ENCODE data around the gene RASGRF2. TPM values are rescaled to one million over a fixed set of nuclear protein-coding genes. Genes with fewer than 3 reads are reported as not detected.

RASGRF2 gene
- total RNA-seq, 1 experiment from 2014 or later, result 0.18 TPM

DNA sequence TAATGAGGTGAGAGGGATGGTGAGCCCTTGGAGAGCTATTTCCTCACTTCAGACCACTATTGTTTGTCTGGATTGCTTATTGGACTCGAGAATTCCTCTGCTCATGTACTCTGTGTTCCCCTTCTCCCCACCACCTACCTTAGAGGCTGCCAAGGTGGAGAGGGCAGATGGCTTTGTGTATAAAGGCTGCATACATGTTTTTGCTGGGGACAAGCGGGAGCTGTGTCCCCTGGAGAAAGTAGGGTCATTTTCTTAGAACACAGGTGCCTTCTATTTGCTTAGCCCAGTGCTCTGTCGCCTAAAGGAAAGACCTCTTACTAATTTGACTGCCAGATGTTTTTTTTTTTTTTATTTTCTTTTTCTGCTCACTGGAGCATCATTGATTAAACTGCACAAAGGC is 29.7 kb downstream of the RASGRF2 start:
- intact Hi-C loops (cut with micrococcal nuclease), result no loop called here
- Histone ChIP-seq H3K9me3 (ENCODE audit: low read length) (no peaks in the 10 kb centered on the region), H3F3A (ENCODE audit: low read length, unreplicated experiment) (no peaks in the 10 kb centered on the region), H3K79me2 (ENCODE audit: low read length) (no peaks in the 10 kb centered on the region), H3K4me3 (ENCODE audit: low read length) (no peak overlapping the region), H3K9me2 (replicated peaks; ENCODE audit: low read length) (no peaks in the 10 kb centered on the region), H3K4me2 (ENCODE audit: low read length) (no peak overlapping the region), H3K4me1 (ENCODE audit: insufficient read depth, low read length) (peaks cover 24% of the 10 kb centered on the region), H4K20me1 (ENCODE audit: low read length) (no peaks in the 10 kb centered on the region), H2AFZ (ENCODE audit: low read length) (no peak overlapping the region), H3K27me3 (ENCODE audit: low read length) (no peaks in the 10 kb centered on the region), H3K36me3 (ENCODE audit: low read depth, low read length) (no peaks in the 10 kb centered on the region), H3K27ac (ENCODE audit: low read length) (no peak overlapping the region), H3K9ac (ENCODE audit: low read length) (no peak overlapping the region)
- no TSS peak for BruUV-seq (replicated peaks)
- ChIA-PET CTCF (no interaction called here), POLR2A (ENCODE audit: unreplicated experiment) (no interaction called here)
- TF ChIP-seq, protein P1, sequence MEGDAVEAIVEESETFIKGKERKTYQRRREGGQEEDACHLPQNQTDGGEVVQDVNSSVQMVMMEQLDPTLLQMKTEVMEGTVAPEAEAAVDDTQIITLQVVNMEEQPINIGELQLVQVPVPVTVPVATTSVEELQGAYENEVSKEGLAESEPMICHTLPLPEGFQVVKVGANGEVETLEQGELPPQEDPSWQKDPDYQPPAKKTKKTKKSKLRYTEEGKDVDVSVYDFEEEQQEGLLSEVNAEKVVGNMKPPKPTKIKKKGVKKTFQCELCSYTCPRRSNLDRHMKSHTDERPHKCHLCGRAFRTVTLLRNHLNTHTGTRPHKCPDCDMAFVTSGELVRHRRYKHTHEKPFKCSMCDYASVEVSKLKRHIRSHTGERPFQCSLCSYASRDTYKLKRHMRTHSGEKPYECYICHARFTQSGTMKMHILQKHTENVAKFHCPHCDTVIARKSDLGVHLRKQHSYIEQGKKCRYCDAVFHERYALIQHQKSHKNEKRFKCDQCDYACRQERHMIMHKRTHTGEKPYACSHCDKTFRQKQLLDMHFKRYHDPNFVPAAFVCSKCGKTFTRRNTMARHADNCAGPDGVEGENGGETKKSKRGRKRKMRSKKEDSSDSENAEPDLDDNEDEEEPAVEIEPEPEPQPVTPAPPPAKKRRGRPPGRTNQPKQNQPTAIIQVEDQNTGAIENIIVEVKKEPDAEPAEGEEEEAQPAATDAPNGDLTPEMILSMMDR (conservative IDR thresholded peaks at IDR 0.05; ENCODE audit: low read depth, low read length), result no peak
- no peak for TF ChIP-seq EZH2 (IDR thresholded peaks at IDR 0.05; ENCODE audit: low read length, unreplicated experiment)
- no peak for TF ChIP-seq EZH2phosphoT487 (IDR thresholded peaks at IDR 0.05; ENCODE audit: borderline replicate concordance, low read length)
- ATAC-seq (no peak), DNase-seq (no peak)

DNA sequence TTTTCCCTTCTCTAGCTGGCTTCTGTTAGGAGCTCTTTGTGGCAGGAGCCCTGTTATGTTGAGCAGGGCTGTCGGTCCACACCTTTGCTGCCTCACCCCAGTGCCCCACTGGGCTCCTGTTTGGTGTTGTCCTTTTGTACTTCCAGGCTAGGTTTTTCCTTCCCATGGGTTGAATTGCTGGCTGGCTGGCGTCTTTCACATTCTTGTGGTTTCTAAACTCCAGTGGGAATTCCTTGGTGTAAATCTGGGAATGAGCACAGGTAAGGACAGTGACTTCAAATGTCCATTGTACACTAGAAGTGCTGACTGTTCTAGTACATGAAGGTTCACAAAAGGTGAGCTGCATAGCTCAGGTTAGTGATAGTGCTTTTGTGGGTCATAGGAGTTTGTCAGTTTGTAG is 30.4 kb downstream of the RASGRF2 start:
- H3K36me3 ChIP-seq (ENCODE audit: low read depth, low read length), result no peaks in the 10 kb centered on the region
- no peaks in the 10 kb centered on the region for H3K79me2 ChIP-seq (ENCODE audit: low read length)
- H3K9ac ChIP-seq (ENCODE audit: low read length), result no peak overlapping the region
- ChIA-PET POLR2A (ENCODE audit: unreplicated experiment) (no interaction called here), CTCF (no interaction called here)
- BruUV-seq (replicated peaks), result no TSS peak
- H4K20me1 ChIP-seq (ENCODE audit: low read length), result no peaks in the 10 kb centered on the region
- H3K4me1 ChIP-seq (ENCODE audit: insufficient read depth, low read length), result peaks cover 24% of the 10 kb centered on the region
- intact Hi-C loops (cut with micrococcal nuclease), result no loop called here
- no peaks in the 10 kb centered on the region for H3K9me3 ChIP-seq (ENCODE audit: low read length)
- no peak overlapping the region for H2AFZ ChIP-seq (ENCODE audit: low read length)
- H3K27ac ChIP-seq (ENCODE audit: low read length), result peak overlapping the region; percentile 71
- no peaks in the 10 kb centered on the region for H3K27me3 ChIP-seq (ENCODE audit: low read length)
- H3K4me2 ChIP-seq (ENCODE audit: low read length), result peak overlapping the region; percentile 48
- DNase-seq (peak; percentile 54), ATAC-seq (peak; percentile 45)
- TF ChIP-seq EZH2phosphoT487 (IDR thresholded peaks at IDR 0.05; ENCODE audit: borderline replicate concordance, low read length) (no peak), EZH2 (IDR thresholded peaks at IDR 0.05; ENCODE audit: low read length, unreplicated experiment) (no peak)
- TF ChIP-seq, protein P1 (conservative IDR thresholded peaks at IDR 0.05; ENCODE audit: low read depth, low read length), result no peak
- no peaks in the 10 kb centered on the region for H3K9me2 ChIP-seq (replicated peaks; ENCODE audit: low read length)
- no peak overlapping the region for H3K4me3 ChIP-seq (ENCODE audit: low read length)
- no peaks in the 10 kb centered on the region for H3F3A ChIP-seq (ENCODE audit: low read length, unreplicated experiment)

DNA sequence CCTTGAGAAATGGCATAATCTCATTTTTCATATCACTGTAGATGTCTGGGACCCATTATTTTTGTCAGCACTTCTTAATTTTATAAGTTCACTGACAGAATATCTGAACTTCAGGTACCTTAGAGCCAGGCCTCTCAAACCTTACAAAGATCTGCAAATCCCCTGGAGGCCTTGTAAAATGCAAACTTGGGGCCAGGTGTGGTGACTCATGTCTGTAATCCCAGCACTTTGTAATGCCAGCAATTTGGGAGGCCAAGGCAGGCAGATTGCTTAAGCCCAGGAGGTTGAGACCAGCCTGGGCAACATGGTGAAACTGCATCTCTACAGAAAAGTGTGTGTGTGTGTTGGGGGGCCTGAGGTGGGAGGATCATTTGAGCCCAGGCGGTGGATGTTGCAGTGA is 30.8 kb downstream of the RASGRF2 start:
- Histone ChIP-seq H3F3A (ENCODE audit: low read length, unreplicated experiment) (no peaks in the 10 kb centered on the region), H4K20me1 (ENCODE audit: low read length) (no peaks in the 10 kb centered on the region), H3K27ac (ENCODE audit: low read length) (peak overlapping the region; percentile 71), H3K4me2 (ENCODE audit: low read length) (peak overlapping the region; percentile 48), H3K4me1 (ENCODE audit: insufficient read depth, low read length) (peaks cover 24% of the 10 kb centered on the region), H2AFZ (ENCODE audit: low read length) (no peak overlapping the region), H3K9ac (ENCODE audit: low read length) (no peak overlapping the region), H3K27me3 (ENCODE audit: low read length) (no peaks in the 10 kb centered on the region), H3K36me3 (ENCODE audit: low read depth, low read length) (no peaks in the 10 kb centered on the region), H3K79me2 (ENCODE audit: low read length) (no peaks in the 10 kb centered on the region), H3K4me3 (ENCODE audit: low read length) (no peak overlapping the region), H3K9me3 (ENCODE audit: low read length) (no peaks in the 10 kb centered on the region), H3K9me2 (replicated peaks; ENCODE audit: low read length) (no peaks in the 10 kb centered on the region)
- CTCF ChIA-PET, result no interaction called here
- BruUV-seq (replicated peaks), result no TSS peak
- TF ChIP-seq, protein P1 (conservative IDR thresholded peaks at IDR 0.05; ENCODE audit: low read depth, low read length), result no peak
- TF ChIP-seq EZH2phosphoT487 (IDR thresholded peaks at IDR 0.05; ENCODE audit: borderline replicate concordance, low read length) (no peak), EZH2 (IDR thresholded peaks at IDR 0.05; ENCODE audit: low read length, unreplicated experiment) (no peak)
- POLR2A ChIA-PET (ENCODE audit: unreplicated experiment), result no interaction called here
- DNase-seq (peak; percentile 83), ATAC-seq (peak; percentile 87)
- intact Hi-C loops (cut with micrococcal nuclease), result no loop called here

All from PC-3 (cell line).